ENCODE results near the gene HMGCR. TPM values are rescaled to one million over a fixed set of nuclear protein-coding genes. Genes with fewer than 3 reads are reported as not detected.
A peak's percentile ranks its signal among the peaks of the same experiment; 100 is the strongest.

Gene HMGCR
- total RNA-seq, 1 experiment from 2014 or later: 137 TPM

DNA sequence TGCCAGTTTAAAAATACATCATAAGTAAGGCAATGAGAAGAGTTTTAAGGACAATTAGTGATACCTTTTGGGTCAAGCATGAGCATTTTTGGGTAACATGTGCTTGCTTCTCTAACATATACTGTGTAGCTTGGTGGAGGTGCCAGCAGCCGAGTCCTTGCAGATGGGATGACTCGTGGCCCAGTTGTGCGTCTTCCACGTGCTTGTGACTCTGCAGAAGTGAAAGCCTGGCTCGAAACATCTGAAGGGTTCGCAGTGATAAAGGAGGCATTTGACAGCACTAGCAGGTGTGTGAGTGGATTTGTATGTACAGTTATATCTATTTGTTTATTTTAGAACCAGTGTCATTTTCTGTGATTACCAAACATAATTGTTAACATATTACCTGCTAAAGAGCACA is 18.2 kb downstream of the HMGCR start:
- no peak overlapping the region for H3K27ac Mint-ChIP-seq
- H3K36me3 Mint-ChIP-seq: peaks cover 85% of the 10 kb centered on the region
- H3K4me3 Mint-ChIP-seq: no peak overlapping the region
- DNase-seq (ENCODE audit: low spot score) (no peak), ATAC-seq (no peak)
- CTCF ChIA-PET: no interaction called here
- no peaks in the 10 kb centered on the region for H3K4me1 Mint-ChIP-seq
- no peak for TF ChIP-seq HMGA2 (CRISPR knock-in tag; IDR thresholded peaks at IDR 0.05)
- TF ChIP-seq FOXP1 (CRISPR knock-in tag; IDR thresholded peaks at IDR 0.05; ENCODE audit: borderline replicate concordance): no peak
- TF ChIP-seq, protein P1, sequence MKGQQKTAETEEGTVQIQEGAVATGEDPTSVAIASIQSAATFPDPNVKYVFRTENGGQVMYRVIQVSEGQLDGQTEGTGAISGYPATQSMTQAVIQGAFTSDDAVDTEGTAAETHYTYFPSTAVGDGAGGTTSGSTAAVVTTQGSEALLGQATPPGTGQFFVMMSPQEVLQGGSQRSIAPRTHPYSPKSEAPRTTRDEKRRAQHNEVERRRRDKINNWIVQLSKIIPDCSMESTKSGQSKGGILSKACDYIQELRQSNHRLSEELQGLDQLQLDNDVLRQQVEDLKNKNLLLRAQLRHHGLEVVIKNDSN (CRISPR knock-in tag; IDR thresholded peaks at IDR 0.05): no peak
- no peaks in the 10 kb centered on the region for H3K27me3 Mint-ChIP-seq (ENCODE audit: low read depth)
- H3K9me3 Mint-ChIP-seq: no peaks in the 10 kb centered on the region
- POLR2A ChIA-PET: no interaction called here

GRCh38 chr5:75356719-75357118 is 19.7 kb downstream of the HMGCR start:
- POLR2A ChIA-PET: no interaction called here
- H3K36me3 Mint-ChIP-seq: peaks cover 77% of the 10 kb centered on the region
- H3K4me1 Mint-ChIP-seq: no peaks in the 10 kb centered on the region
- CTCF ChIA-PET: no interaction called here
- H3K4me3 Mint-ChIP-seq: no peak overlapping the region
- no peaks in the 10 kb centered on the region for H3K27me3 Mint-ChIP-seq (ENCODE audit: low read depth)
- H3K9me3 Mint-ChIP-seq: no peaks in the 10 kb centered on the region
- ATAC-seq (no peak), DNase-seq (ENCODE audit: low spot score) (no peak)
- TF ChIP-seq GABPB1 (CRISPR knock-in tag; IDR thresholded peaks at IDR 0.05): no peak
- TF ChIP-seq SMAD3 (CRISPR knock-in tag; IDR thresholded peaks at IDR 0.05; ENCODE audit: borderline replicate concordance): no peak
- TF ChIP-seq SP1 (CRISPR knock-in tag; conservative IDR thresholded peaks at IDR 0.05): no peak
- H3K27ac Mint-ChIP-seq: no peak overlapping the region

- TF ChIP-seq PRDM15 (CRISPR knock-in tag; IDR thresholded peaks at IDR 0.05) (no peak), ZNF396 (CRISPR knock-in tag; IDR thresholded peaks at IDR 0.05; ENCODE audit: borderline replicate concordance) (no peak), ESRRA (CRISPR knock-in tag; IDR thresholded peaks at IDR 0.05; ENCODE audit: borderline replicate concordance) (no peak), SP1 (CRISPR knock-in tag; conservative IDR thresholded peaks at IDR 0.05) (no peak)
- no peak overlapping the region for H3K4me3 Mint-ChIP-seq
- ChIA-PET POLR2A (no interaction called here), CTCF (no interaction called here)
- H3K27me3 Mint-ChIP-seq (ENCODE audit: low read depth): no peaks in the 10 kb centered on the region
- peaks cover 69% of the 10 kb centered on the region for H3K36me3 Mint-ChIP-seq
- DNase-seq (ENCODE audit: low spot score) (no peak), ATAC-seq (no peak)
- H3K4me1 Mint-ChIP-seq: peaks cover 8% of the 10 kb centered on the region; the same call in 1 of the 2 replicates
- H3K9me3 Mint-ChIP-seq: no peaks in the 10 kb centered on the region
- H3K27ac Mint-ChIP-seq: no peak overlapping the region
Observed at GRCh38 chr5:75358117-75358516, 21.1 kb downstream of the HMGCR start.

GRCh38 chr5:75361310-75361709 is 24.3 kb downstream of the HMGCR start:
- no peaks in the 10 kb centered on the region for H3K27me3 Mint-ChIP-seq (ENCODE audit: low read depth)
- no peaks in the 10 kb centered on the region for H3K9me3 Mint-ChIP-seq
- H3K27ac Mint-ChIP-seq: 0 out of 2 replicates have a peak overlapping the region, but pooled peaks have one; percentile 73
- H3K4me1 Mint-ChIP-seq: peaks cover 21% of the 10 kb centered on the region
- ChIA-PET POLR2A (no interaction called here), CTCF (interaction anchor here (0.8 kb wide), 1 partner anchor 24 kb away, joined by 4 read pairs; the partner anchor contains the start of gene HMGCR)
- DNase-seq (ENCODE audit: low spot score): no peak
- TF ChIP-seq GRHL2 (CRISPR knock-in tag; IDR thresholded peaks at IDR 0.05; ENCODE audit: insufficient replicate concordance, severe bottlenecking): no peak
- TF ChIP-seq FOXK1 (CRISPR knock-in tag; IDR thresholded peaks at IDR 0.05): no peak
- no peak for TF ChIP-seq PRRX2 (CRISPR knock-in tag; IDR thresholded peaks at IDR 0.05)
- no peak for ATAC-seq
- no peak overlapping the region for H3K4me3 Mint-ChIP-seq
- H3K36me3 Mint-ChIP-seq: peaks cover 45% of the 10 kb centered on the region

GRCh38 chr5:75362474-75362975 is 25.5 kb downstream of the HMGCR start:
- DNase-seq (ENCODE audit: low spot score) (no peak), ATAC-seq (no peak)
- peaks cover 21% of the 10 kb centered on the region for H3K4me1 Mint-ChIP-seq
- peaks cover 33% of the 10 kb centered on the region for H3K36me3 Mint-ChIP-seq
- H3K4me3 Mint-ChIP-seq: no peak overlapping the region
- no peaks in the 10 kb centered on the region for H3K9me3 Mint-ChIP-seq
- ChIA-PET CTCF (no interaction called here), POLR2A (no interaction called here)
- H3K27me3 Mint-ChIP-seq (ENCODE audit: low read depth): no peaks in the 10 kb centered on the region
- peak overlapping the region; percentile 90 for H3K27ac Mint-ChIP-seq
- TF ChIP-seq NFE2L1 (CRISPR knock-in tag; IDR thresholded peaks at IDR 0.05) (no peak), SMAD3 (CRISPR knock-in tag; IDR thresholded peaks at IDR 0.05; ENCODE audit: borderline replicate concordance) (no peak), ZNF671 (CRISPR knock-in tag; IDR thresholded peaks at IDR 0.05) (no peak), NR1H2 (CRISPR knock-in tag; IDR thresholded peaks at IDR 0.05) (no peak), FOXP4 (CRISPR knock-in tag; IDR thresholded peaks at IDR 0.05) (no peak)
- TF ChIP-seq, protein P2, sequence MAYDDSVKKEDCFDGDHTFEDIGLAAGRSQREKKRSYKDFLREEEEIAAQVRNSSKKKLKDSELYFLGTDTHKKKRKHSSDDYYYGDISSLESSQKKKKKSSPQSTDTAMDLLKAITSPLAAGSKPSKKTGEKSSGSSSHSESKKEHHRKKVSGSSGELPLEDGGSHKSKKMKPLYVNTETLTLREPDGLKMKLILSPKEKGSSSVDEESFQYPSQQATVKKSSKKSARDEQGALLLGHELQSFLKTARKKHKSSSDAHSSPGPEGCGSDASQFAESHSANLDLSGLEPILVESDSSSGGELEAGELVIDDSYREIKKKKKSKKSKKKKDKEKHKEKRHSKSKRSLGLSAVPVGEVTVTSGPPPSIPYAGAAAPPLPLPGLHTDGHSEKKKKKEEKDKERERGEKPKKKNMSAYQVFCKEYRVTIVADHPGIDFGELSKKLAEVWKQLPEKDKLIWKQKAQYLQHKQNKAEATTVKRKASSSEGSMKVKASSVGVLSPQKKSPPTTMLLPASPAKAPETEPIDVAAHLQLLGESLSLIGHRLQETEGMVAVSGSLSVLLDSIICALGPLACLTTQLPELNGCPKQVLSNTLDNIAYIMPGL (CRISPR knock-in tag; IDR thresholded peaks at IDR 0.05): no peak
- TF ChIP-seq, protein P3, sequence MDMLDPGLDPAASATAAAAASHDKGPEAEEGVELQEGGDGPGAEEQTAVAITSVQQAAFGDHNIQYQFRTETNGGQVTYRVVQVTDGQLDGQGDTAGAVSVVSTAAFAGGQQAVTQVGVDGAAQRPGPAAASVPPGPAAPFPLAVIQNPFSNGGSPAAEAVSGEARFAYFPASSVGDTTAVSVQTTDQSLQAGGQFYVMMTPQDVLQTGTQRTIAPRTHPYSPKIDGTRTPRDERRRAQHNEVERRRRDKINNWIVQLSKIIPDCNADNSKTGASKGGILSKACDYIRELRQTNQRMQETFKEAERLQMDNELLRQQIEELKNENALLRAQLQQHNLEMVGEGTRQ (CRISPR knock-in tag; IDR thresholded peaks at IDR 0.05): no peak

Data from WTC11 (cell line).